Fibroblast of pulmonary artery (primary cell): ENCODE data around the gene AFF3.
A peak's percentile ranks its signal among the peaks of the same experiment; 100 is the strongest.

Experiments
- DNase-seq: peaks from one replicate; pipeline ENCODE4 v3.0.0-alpha.2; 2010; ENCODE audit warnings: low read depth
- H3K4me3 ChIP-seq: replicated peaks from 2 replicates; pipeline ENCODE4 v1.5.1; 2011; ENCODE audit warnings: low read depth, mild to moderate bottlenecking, control low read depth, low read length, moderate library complexity
- TF ChIP-seq, protein P1 (sequence below): IDR thresholded peaks from 2 replicates; pipeline ENCODE4 v1.5.1; 2011; ENCODE audit warnings: mild to moderate bottlenecking, control low read depth, low read length, inconsistent platforms; ENCODE audit errors: missing control alignments

Gene AFF3

DNA sequence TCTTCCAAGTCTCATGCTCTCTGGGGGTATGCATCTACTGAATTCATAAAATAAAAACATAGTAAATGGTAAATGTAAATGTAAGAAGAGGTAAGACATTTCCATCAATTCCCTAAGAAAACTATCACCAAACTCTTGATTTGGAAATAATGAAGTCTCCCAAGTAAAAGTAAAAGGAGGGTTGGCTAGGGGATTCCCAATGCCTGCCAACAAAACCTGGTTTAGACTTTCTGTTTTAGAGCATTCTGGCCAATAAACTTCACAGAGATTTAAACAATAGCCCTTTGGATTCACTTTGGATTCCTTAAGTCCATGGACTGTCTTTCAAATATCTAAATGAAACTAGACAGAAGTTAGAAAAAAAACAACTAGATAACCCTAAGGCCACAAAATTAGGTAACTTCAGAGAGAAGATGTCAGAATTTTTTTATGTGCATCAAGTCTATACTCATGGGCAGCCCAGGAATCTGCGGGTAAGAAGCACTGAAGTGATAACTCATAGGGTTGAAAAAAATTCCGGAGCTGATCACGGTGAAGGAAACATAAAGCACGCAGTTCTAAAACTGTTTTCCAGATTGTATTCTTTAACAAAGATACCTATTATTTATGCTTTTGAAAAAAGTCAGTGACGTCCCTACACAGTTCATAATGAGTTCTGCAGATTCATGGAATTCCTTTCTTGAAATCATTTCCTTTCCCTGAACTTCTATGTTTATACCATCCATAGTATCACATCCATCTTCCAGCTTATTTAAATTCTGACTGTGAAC is 263.6 kb downstream of the AFF3 start:
- peak; percentile 77 for DNase-seq
- H3K4me3 ChIP-seq: no peak overlapping the region
- TF ChIP-seq, protein P1, sequence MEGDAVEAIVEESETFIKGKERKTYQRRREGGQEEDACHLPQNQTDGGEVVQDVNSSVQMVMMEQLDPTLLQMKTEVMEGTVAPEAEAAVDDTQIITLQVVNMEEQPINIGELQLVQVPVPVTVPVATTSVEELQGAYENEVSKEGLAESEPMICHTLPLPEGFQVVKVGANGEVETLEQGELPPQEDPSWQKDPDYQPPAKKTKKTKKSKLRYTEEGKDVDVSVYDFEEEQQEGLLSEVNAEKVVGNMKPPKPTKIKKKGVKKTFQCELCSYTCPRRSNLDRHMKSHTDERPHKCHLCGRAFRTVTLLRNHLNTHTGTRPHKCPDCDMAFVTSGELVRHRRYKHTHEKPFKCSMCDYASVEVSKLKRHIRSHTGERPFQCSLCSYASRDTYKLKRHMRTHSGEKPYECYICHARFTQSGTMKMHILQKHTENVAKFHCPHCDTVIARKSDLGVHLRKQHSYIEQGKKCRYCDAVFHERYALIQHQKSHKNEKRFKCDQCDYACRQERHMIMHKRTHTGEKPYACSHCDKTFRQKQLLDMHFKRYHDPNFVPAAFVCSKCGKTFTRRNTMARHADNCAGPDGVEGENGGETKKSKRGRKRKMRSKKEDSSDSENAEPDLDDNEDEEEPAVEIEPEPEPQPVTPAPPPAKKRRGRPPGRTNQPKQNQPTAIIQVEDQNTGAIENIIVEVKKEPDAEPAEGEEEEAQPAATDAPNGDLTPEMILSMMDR: no peak

DNA sequence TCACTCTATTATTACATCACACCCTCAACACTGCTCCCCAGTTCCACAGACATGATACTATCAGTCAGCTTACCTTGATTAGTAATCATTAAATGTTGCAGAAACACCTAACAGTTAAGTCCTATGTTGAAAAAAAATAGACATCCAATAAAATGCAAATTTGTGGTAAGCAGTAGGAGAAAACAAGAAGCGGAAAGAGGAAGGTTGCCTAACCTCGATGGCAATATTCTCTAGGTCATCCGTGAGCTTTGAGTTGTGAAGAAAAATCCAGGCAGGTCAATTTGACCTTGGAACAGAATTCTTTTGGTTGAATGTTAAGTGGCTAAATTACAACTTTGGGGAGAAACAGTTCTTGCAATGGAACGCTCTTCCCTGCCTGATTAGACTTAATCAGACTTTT is 264.4 kb downstream of the AFF3 start:
- TF ChIP-seq, protein P1: no peak
- DNase-seq: no peak
- H3K4me3 ChIP-seq: no peak overlapping the region

DNA sequence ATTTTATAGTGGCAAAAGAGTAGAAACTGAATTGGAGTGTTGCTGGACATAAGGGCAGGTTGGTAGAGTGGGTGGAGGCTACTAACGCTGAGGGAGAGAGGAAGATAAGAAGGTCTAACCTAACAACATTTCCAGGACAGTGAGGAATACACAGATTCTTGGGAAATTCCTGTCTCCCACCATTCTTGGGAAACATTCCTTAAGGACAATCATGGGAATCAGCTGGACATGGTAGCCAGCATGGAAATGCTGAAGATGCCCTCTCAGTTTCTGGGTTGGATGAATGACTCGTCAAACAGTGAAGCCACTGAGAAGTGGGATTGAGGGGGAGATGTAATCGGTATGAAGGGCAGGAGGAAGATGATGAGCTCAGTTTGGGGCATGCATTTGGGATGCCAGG is 265.4 kb downstream of the AFF3 start:
- TF ChIP-seq, protein P1: no peak
- no peak overlapping the region for H3K4me3 ChIP-seq
- DNase-seq: no peak

DNA sequence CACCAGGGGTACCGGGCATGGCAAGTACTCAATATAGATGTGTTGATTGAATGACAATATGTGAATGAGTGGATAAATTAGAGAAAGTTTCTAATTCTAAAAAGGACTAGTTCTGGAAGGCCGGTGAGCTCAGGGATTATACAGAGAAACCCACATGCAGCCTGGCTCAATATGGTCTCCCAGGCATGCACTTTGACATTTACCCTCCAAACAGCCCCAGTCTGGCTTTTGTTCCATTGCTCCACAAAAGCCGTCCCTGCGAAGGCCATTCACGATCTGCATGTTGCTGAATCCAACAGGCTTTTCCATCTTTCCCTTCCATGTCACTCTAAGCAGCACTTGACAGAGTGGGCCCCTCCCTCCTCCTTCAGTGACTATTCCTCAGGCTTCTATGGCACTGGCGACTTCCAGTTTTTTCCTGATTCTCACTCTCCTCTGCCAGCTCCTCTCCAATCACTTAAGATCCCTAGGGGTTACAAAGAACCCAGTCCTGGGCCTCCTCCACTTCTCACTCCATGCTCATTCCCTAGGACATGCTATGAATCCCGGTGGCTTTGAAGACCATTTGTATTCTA is 266.7 kb downstream of the AFF3 start:
- TF ChIP-seq, protein P1: no peak
- DNase-seq: no peak
- no peak overlapping the region for H3K4me3 ChIP-seq

DNA sequence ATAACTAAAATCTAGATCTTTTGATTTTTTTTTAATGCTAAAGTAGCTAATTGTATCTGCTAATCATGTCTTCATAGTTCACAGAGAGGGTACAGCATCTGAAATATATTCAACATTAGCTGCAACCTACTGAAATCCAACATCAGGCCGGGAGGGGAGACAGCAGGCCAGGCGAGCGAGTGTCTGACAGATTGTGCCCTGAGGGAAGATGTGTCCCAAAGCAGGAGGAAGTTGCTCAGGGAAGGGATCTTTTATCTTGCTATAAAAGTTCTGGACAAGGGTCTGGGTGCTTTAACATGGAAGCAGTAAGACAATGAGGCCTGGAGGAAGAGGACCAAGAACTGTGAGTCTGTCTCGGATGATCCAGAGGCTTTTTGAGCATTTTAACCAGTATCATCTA is 274.1 kb downstream of the AFF3 start:
- TF ChIP-seq, protein P1: no peak
- DNase-seq: no peak
- H3K4me3 ChIP-seq: no peak overlapping the region

DNA sequence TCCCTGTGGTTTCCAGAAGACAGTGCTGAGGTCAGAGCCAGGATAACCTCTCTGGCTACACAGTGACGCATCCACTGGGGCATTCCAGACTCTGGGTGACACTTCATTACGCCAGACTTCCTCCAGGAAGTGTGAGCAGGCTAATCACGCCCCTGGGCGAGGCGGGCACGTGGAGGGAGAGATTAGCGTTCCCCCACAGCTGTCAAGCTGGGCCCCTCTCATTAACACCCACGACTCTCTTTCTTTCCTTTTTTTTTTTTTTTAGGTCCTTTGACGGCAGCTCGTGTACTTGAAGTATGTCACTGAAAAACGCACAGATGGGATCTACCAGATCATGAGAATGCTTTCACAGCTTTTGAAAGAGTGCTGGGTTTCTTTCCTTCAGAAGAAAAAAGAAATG is 274.6 kb downstream of the AFF3 start:
- DNase-seq: peak; percentile 58
- TF ChIP-seq, protein P1: no peak

More for the DNA sequence above, 274.6 kb downstream of the AFF3 start:
- no peak overlapping the region for H3K4me3 ChIP-seq
